ENCODE results near the gene METTL17. TPM values are rescaled to one million over a fixed set of nuclear protein-coding genes. Genes with fewer than 3 reads are reported as not detected.

Gene METTL17
- total and polyA plus RNA-seq, 2 of the 8 experiments (the other 6 are each of a cell fraction or from before 2014, with no cell fraction given): 73.8 to 138 TPM

GRCh38 chr14:21025371-21026273, 35.8 kb downstream of the METTL17 start:
- H3K14ac ChIP-seq (ENCODE audit: insufficient read length): no peak overlapping the region
- peak overlapping the region; percentile 98 for H2BK12ac ChIP-seq (ENCODE audit: low read depth, low read length)
- H2AFZ ChIP-seq (ENCODE audit: low read length): no peak overlapping the region; the same call in 1 of the 2 replicates
- peak overlapping the region; percentile 91 for H4K8ac ChIP-seq (ENCODE audit: extremely low read depth, insufficient read depth, low read length)
- H2BK20ac ChIP-seq (ENCODE audit: low read length): peak overlapping the region; percentile 61; the same call in 1 of the 2 replicates
- H2BK120ac ChIP-seq (replicated peaks; ENCODE audit: low read depth, low read length): no peak overlapping the region
- peak overlapping the region; percentile 75 for H4K91ac ChIP-seq (replicated peaks; ENCODE audit: insufficient read length, low read length)
- H3K56ac ChIP-seq (replicated peaks; ENCODE audit: insufficient read length, low read depth, low read length): peak overlapping the region; percentile 46
- CTCF ChIA-PET (ENCODE audit: partially characterized antibody): interaction anchor here (0.7 to 16.1 kb wide), 14 partner anchors 9 to 76 kb away, joined by 3 to 371 read pairs (median 4); partner anchors contain the start of genes ARHGEF40, RNASE7 and TMEM253
- H3K4ac ChIP-seq (replicated peaks; ENCODE audit: insufficient read length, low read depth, low read length): no peak overlapping the region
- H3K18ac ChIP-seq (ENCODE audit: extremely low read depth, low read length): peak overlapping the region; percentile 93
- H3K36me3 ChIP-seq (ENCODE audit: control insufficient read depth in 2 of 4, insufficient read depth in 4 of 4, low read length in 3 of 4): 0 out of 8 replicates have a peak, but pooled peaks cover 0 to 5% (median 0%) of the 10 kb centered on the region in 4 experiments
- H3K79me1 ChIP-seq (ENCODE audit: low read depth, low read length): no peaks in the 10 kb centered on the region
- FAIRE-seq: no peak
- H3K9me3 ChIP-seq (ENCODE audit: insufficient read depth in 2 of 2, low read depth in 1 of 2, low read length in 1 of 2): no peaks in the 10 kb centered on the region
- POLR2A ChIA-PET (ENCODE audit: partially characterized antibody): interaction anchor here (0.6 to 3.4 kb wide), 24 partner anchors 8 to 77 kb away, joined by 3 to 19 read pairs (median 4); partner anchors contain the start of genes ARHGEF40 and RNASE13
- peak overlapping the region; percentile 71; the same call in 1 of the 2 replicates for H3K27ac ChIP-seq (ENCODE audit: low read depth, low read length)
- no peak overlapping the region for H2AK5ac ChIP-seq (ENCODE audit: low read depth, low read length)
- peak overlapping the region; percentile 98; the same call in 1 of the 2 replicates for H2BK15ac ChIP-seq (ENCODE audit: low read length)
- no peaks in the 10 kb centered on the region for H3K79me2 ChIP-seq (ENCODE audit: control insufficient read depth in 1 of 2, insufficient read depth in 2 of 2, low read length in 2 of 2)
- H4K5ac ChIP-seq (ENCODE audit: insufficient read length, low read depth, low read length): peak overlapping the region; percentile 94
- H3K4me1 ChIP-seq (replicated peaks in 1 of 4; ENCODE audit: control insufficient read depth in 3 of 4, insufficient read depth in 4 of 4, low read length in 3 of 4): peaks cover 4 to 22% (median 14%) of the 10 kb centered on the region in 4 experiments; a peak in 6 of 7 replicates
- H3K9ac ChIP-seq (replicated peaks in 1 of 4; ENCODE audit: extremely low read depth in 1 of 4, low read depth in 3 of 4, low read length in 3 of 4): peak overlapping the region in 3 of 4 experiments; percentile 34 to 71 (median 50); a peak in 4 of 7 replicates
- peak overlapping the region; percentile 54 to 92 (median 64) for H3K4me3 ChIP-seq (ENCODE audit: extremely low read depth in 1 of 4, insufficient read depth in 2 of 4, low read depth in 3 of 4, low read length in 4 of 4)
- no peaks in the 10 kb centered on the region for H4K20me1 ChIP-seq (replicated peaks in 1 of 2; ENCODE audit: control insufficient read depth in 1 of 2, insufficient read depth in 2 of 2, low read length in 2 of 2)
- no peak overlapping the region for H3K23ac ChIP-seq (ENCODE audit: insufficient read length)
- H3K4me2 ChIP-seq (ENCODE audit: insufficient read depth in 1 of 2, low read depth in 2 of 2, low read length in 2 of 2): peak overlapping the region; percentile 93 to 94
- H2BK5ac ChIP-seq (ENCODE audit: low read depth, low read length): peak overlapping the region; percentile 93
- H3K23me2 ChIP-seq (ENCODE audit: low read depth, low read length): peaks cover 17% of the 10 kb centered on the region
- WGBS, 2 experiments (ENCODE audit: extremely low coverage in 1 of 2, insufficient coverage in 1 of 2, insufficient read length in 1 of 2, insufficient replicate concordance in 2 of 2, low coverage in 1 of 2, low lambda C conversion rate in 2 of 2, missing lambda C conversion rate in 1 of 2): 2% methylated on average over 36 of the region's 58 CpGs; no CpG with 5 or more reads in 1 of the 2 experiments
- DNase-seq (ENCODE audit: low read depth in 1 of 2, low spot score in 2 of 2): peak in 1 of 2 experiments; percentile 85
- peaks cover 2 to 25% (median 22%) of the 10 kb centered on the region in 4 experiments; a peak in 6 of 7 replicates for H3K27me3 ChIP-seq (replicated peaks in 1 of 4; ENCODE audit: control insufficient read depth in 3 of 4, extremely low read depth in 1 of 4, insufficient read depth in 3 of 4, low read length in 3 of 4)
- TF ChIP-seq TAF1 (IDR thresholded peaks at IDR 0.05; ENCODE audit: low read depth, low read length) (no peak; the same call in 1 of the 2 replicates), JUND (IDR thresholded peaks at IDR 0.05; ENCODE audit: low read length) (no peak), YY1 (IDR thresholded peaks at IDR 0.05; ENCODE audit: low read depth, low read length) (no peak), EGR1 (IDR thresholded peaks at IDR 0.05; ENCODE audit: borderline replicate concordance, low read depth, low read length) (peak; percentile 59; the same call in 1 of the 2 replicates), TCF12 (IDR thresholded peaks at IDR 0.05; ENCODE audit: low read depth, low read length) (no peak), GABPA (IDR thresholded peaks at IDR 0.05; ENCODE audit: borderline replicate concordance, insufficient read depth, low read length) (no peak), POLR2AphosphoS5 (IDR thresholded peaks at IDR 0.05; ENCODE audit: low read depth, low read length) (no peak), TBP (IDR thresholded peaks at IDR 0.05; ENCODE audit: low read depth, low read length) (no peak), HDAC2 (IDR thresholded peaks at IDR 0.05; ENCODE audit: borderline replicate concordance in 1 of 2, low read depth in 2 of 2, low read length in 2 of 2) (peak in 1 of 2 experiments; percentile 79; a peak in 1 of 4 replicates), SAP30 (IDR thresholded peaks at IDR 0.05; ENCODE audit: insufficient read depth, insufficient replicate concordance, low read length) (no peak), SP1 (IDR thresholded peaks at IDR 0.05; ENCODE audit: low read depth, low read length) (no peak)
